H9 (cell line): Measurements from ENCODE around the gene IRF2. TPM values are rescaled to one million over a fixed set of nuclear protein-coding genes. Genes with fewer than 3 reads are reported as not detected.

ENCODE experiments used
- DNase-seq: peaks from one replicate; pipeline ENCODE4 v3.0.0-alpha.2; 2017
- H2AFZ ChIP-seq: one replicate; pipeline ENCODE4 v1.6.1; 2013; ENCODE audit warnings: mild to moderate bottlenecking, low read length, control low read depth, moderate library complexity
- H2AK5ac ChIP-seq: 2 replicates; pipeline ENCODE4 v1.6.1; 2013; ENCODE audit warnings: low read length, control low read depth, mixed read lengths; ENCODE audit not compliant: insufficient read length
- H2BK120ac ChIP-seq: one replicate; pipeline ENCODE4 v1.6.1; 2013; ENCODE audit warnings: low read depth, mild to moderate bottlenecking, low read length, control low read depth, inconsistent platforms; ENCODE audit not compliant: poor library complexity, severe bottlenecking
- H2BK12ac ChIP-seq: 2 replicates; pipeline ENCODE4 v1.6.1; 2013; ENCODE audit warnings: low read length, control low read depth, mixed read lengths, low read depth; ENCODE audit not compliant: insufficient read length
- H2BK15ac ChIP-seq: 2 replicates; pipeline ENCODE4 v1.6.1; 2013; ENCODE audit warnings: low read depth, low read length, control low read depth
- H2BK20ac ChIP-seq: one replicate; pipeline ENCODE4 v1.6.1; 2013; ENCODE audit warnings: low read depth, mild to moderate bottlenecking, low read length, control low read depth, inconsistent platforms; ENCODE audit not compliant: poor library complexity, severe bottlenecking
- H2BK5ac ChIP-seq: 2 replicates; pipeline ENCODE4 v1.6.1; 2013; ENCODE audit warnings: low read length, control low read depth, mixed read lengths; ENCODE audit not compliant: insufficient read length
- H3K14ac ChIP-seq: 2 replicates; pipeline ENCODE4 v1.6.1; 2013; ENCODE audit warnings: low read length, control low read depth; ENCODE audit not compliant: insufficient read depth
- H3K18ac ChIP-seq: 2 replicates; pipeline ENCODE4 v1.6.1; 2013; ENCODE audit warnings: low read depth, mild to moderate bottlenecking, mixed read lengths, low read length, control low read depth; ENCODE audit not compliant: insufficient read length
- H3K23ac ChIP-seq: 2 replicates; pipeline ENCODE4 v1.6.1; 2013; ENCODE audit warnings: low read length, control low read depth, mixed read lengths, low read depth; ENCODE audit not compliant: insufficient read length
- H3K23me2 ChIP-seq: 2 replicates; pipeline ENCODE4 v1.6.1; 2013; ENCODE audit warnings: low read depth, mild to moderate bottlenecking, mixed read lengths, low read length, control low read depth; ENCODE audit not compliant: insufficient read length, poor library complexity, severe bottlenecking
- H3K27ac ChIP-seq: 2 replicates; pipeline ENCODE4 v1.5.1; 2013; ENCODE audit warnings: low read length, control low read depth, mixed read lengths, low read depth; ENCODE audit not compliant: insufficient read length
- H3K27me3 ChIP-seq: 2 replicates; pipeline ENCODE4 v1.6.1; 2013; ENCODE audit warnings: low read length, control low read depth, inconsistent platforms; ENCODE audit not compliant: insufficient read depth
- H3K4ac ChIP-seq: 2 replicates; pipeline ENCODE4 v1.6.1; 2013; ENCODE audit warnings: low read depth, mild to moderate bottlenecking, control low read depth, inconsistent platforms, low read length, moderate library complexity
- H3K4me1 ChIP-seq: 2 replicates; pipeline ENCODE4 v1.6.1; 2013; ENCODE audit warnings: low read length, control low read depth, inconsistent platforms; ENCODE audit not compliant: insufficient read depth
- H3K4me2 ChIP-seq: 2 replicates; pipeline ENCODE4 v1.6.1; 2013; ENCODE audit warnings: low read length, control low read depth, mixed read lengths; ENCODE audit not compliant: insufficient read length, insufficient read depth
- H3K56ac ChIP-seq: 2 replicates; pipeline ENCODE4 v1.6.1; 2013; ENCODE audit warnings: low read depth, mild to moderate bottlenecking, mixed read lengths, low read length, control low read depth; ENCODE audit not compliant: insufficient read length
- H3K79me1 ChIP-seq: 2 replicates; pipeline ENCODE4 v1.6.1; 2013; ENCODE audit warnings: low read depth, mild to moderate bottlenecking, moderate library complexity, low read length, control low read depth, inconsistent platforms; ENCODE audit not compliant: insufficient read depth, poor library complexity, severe bottlenecking
- H3K79me2 ChIP-seq: 2 replicates; pipeline ENCODE4 v1.6.1; 2013; ENCODE audit warnings: low read length, control low read depth, inconsistent platforms; ENCODE audit not compliant: insufficient read depth
- H3K9ac ChIP-seq: 2 replicates; pipeline ENCODE4 v1.6.1; 2013; ENCODE audit warnings: low read length, control low read depth, mixed read lengths; ENCODE audit not compliant: insufficient read length; ENCODE audit errors: extremely low read depth
- H3K9me3 ChIP-seq: one replicate; pipeline ENCODE4 v1.6.1; 2013; ENCODE audit warnings: low read depth, low read length, inconsistent platforms; ENCODE audit not compliant: control insufficient read depth
- H3T11ph ChIP-seq: one replicate; pipeline ENCODE4 v1.6.1; 2013; ENCODE audit warnings: mild to moderate bottlenecking, low read length, control low read depth, inconsistent platforms
- H4K20me1 ChIP-seq: one replicate; pipeline ENCODE4 v1.6.1; 2013; ENCODE audit not compliant: control insufficient read depth, insufficient read length, insufficient read depth
- H4K5ac ChIP-seq: 2 replicates; pipeline ENCODE4 v1.6.1; 2013; ENCODE audit warnings: low read depth, mild to moderate bottlenecking, mixed read lengths, low read length, control low read depth; ENCODE audit not compliant: insufficient read length
- H4K8ac ChIP-seq: replicated peaks from 2 replicates; pipeline ENCODE4 v1.6.1; 2013; ENCODE audit warnings: low read length, control low read depth, mixed read lengths, low read depth; ENCODE audit not compliant: insufficient read length
- H4K91ac ChIP-seq: 2 replicates; pipeline ENCODE4 v1.6.1; 2013; ENCODE audit warnings: low read depth, mild to moderate bottlenecking, moderate library complexity, mixed read lengths, low read length, control low read depth; ENCODE audit not compliant: insufficient read length
- H3K27ac Mint-ChIP-seq, 3 experiments: 2 replicates in 2 of 3; 3 replicates in 1 of 3; pipeline ENCODE4 v1.8.0; 2020 to 2021; ENCODE audit warnings: mixed read lengths in 3 of 3, mild to moderate bottlenecking in 1 of 3, moderate library complexity in 1 of 3
- H3K27me3 Mint-ChIP-seq: 2 replicates; pipeline ENCODE4 v1.8.0; 2021; ENCODE audit warnings: low read depth, mild to moderate bottlenecking, moderate library complexity, mixed read lengths
- H3K36me3 Mint-ChIP-seq, 3 experiments: 2 replicates in 2 of 3; 3 replicates in 1 of 3; pipeline ENCODE4 v1.8.0; 2020 to 2021; ENCODE audit warnings: low read depth in 3 of 3, mixed read lengths in 3 of 3; ENCODE audit not compliant: insufficient read depth in 1 of 3
- H3K4me1 Mint-ChIP-seq, 2 experiments: 2 replicates each; pipeline ENCODE4 v1.8.0; 2020; ENCODE audit warnings: mixed read lengths in 2 of 2
- H3K4me3 Mint-ChIP-seq, 2 experiments: 2 replicates in 1 of 2; 3 replicates in 1 of 2; pipeline ENCODE4 v1.8.0; 2020 to 2021; ENCODE audit warnings: mild to moderate bottlenecking in 2 of 2, mixed read lengths in 2 of 2, moderate library complexity in 1 of 2
- H3K9me3 Mint-ChIP-seq, 2 experiments: 2 replicates in 1 of 2; 3 replicates in 1 of 2; pipeline ENCODE4 v1.8.0; 2020; ENCODE audit warnings: mild to moderate bottlenecking in 2 of 2, mixed read lengths in 2 of 2, moderate library complexity in 1 of 2
- CTCF ChIP-seq: fragments of 200-600 bp; sonication (generic); conservative IDR thresholded peaks from 3 replicates; pipeline ENCODE4 v1.8.0; 2021; ENCODE audit warnings: antibody characterized with exemption, mild to moderate bottlenecking
- WGBS: extraction: QIAGEN DNeasy Blood & Tissue Kit; methylation state at CpG from one replicate; pipeline ENCODE4 v1.1.7; 2013; ENCODE audit warnings: missing lambda C conversion rate, low lambda C conversion rate, mixed read lengths; ENCODE audit not compliant: insufficient read length; ENCODE audit errors: extremely low coverage; 5-methylcytosine and 5-hydroxymethylcytosine counted together
- total RNA-seq: library from RNA; stranded (reverse); gene quantifications from 2 replicates; pipeline ENCODE4 v1.2.1, GENCODE V29; 2021

IRF2 gene
- total RNA-seq, 1 experiment from 2014 or later: 13.5 TPM

GRCh38 chr4:184364100-184364921 lies 110.0 kb downstream of the IRF2 start:
- Mint-ChIP-seq H3K27me3 (no peaks in the 10 kb centered on the region), H3K36me3 (no peaks in the 10 kb centered on the region), H3K4me3 (no peak overlapping the region), H3K9me3 (no peaks in the 10 kb centered on the region), H3K4me1 (peaks cover 7 to 8% of the 10 kb centered on the region in 2 experiments; a peak in 3 of 4 replicates), H3K27ac (no peak overlapping the region; a peak in 1 of 7 replicates)
- no peak overlapping the region for H3K56ac ChIP-seq
- no CpG with 5 or more reads among the region's 5 CpGs for WGBS
- H3K14ac ChIP-seq: no peak overlapping the region
- H4K5ac ChIP-seq: no peak overlapping the region
- no peak overlapping the region for H3K4ac ChIP-seq
- no peaks in the 10 kb centered on the region for H3K23me2 ChIP-seq
- peaks cover 3% of the 10 kb centered on the region; the same call in 1 of the 2 replicates for H3K4me1 ChIP-seq
- no peak overlapping the region for H2BK120ac ChIP-seq
- no peaks in the 10 kb centered on the region for H3K27me3 ChIP-seq
- no peak overlapping the region for H2BK12ac ChIP-seq
- no peaks in the 10 kb centered on the region for H3K79me2 ChIP-seq
- no peak overlapping the region for H2BK20ac ChIP-seq
- no peak for TF ChIP-seq CTCF
- no peaks in the 10 kb centered on the region for H4K20me1 ChIP-seq
- H3K9me3 ChIP-seq: no peaks in the 10 kb centered on the region
- H3K18ac ChIP-seq: no peak overlapping the region
- H3K23ac ChIP-seq: no peak overlapping the region
- H4K8ac ChIP-seq: no peak overlapping the region
- no peak overlapping the region for H2BK5ac ChIP-seq
- H2AFZ ChIP-seq: no peak overlapping the region
- no peak for DNase-seq
- H4K91ac ChIP-seq: no peak overlapping the region
- no peaks in the 10 kb centered on the region for H3K79me1 ChIP-seq
- no peak overlapping the region for H2AK5ac ChIP-seq
- H3T11ph ChIP-seq: no peak overlapping the region
- H2BK15ac ChIP-seq: no peak overlapping the region
- H3K4me2 ChIP-seq: no peak overlapping the region
- no peak overlapping the region for H3K9ac ChIP-seq
- no peak overlapping the region for H3K27ac ChIP-seq
